ENCODE data around the gene S100A1.

DNA sequence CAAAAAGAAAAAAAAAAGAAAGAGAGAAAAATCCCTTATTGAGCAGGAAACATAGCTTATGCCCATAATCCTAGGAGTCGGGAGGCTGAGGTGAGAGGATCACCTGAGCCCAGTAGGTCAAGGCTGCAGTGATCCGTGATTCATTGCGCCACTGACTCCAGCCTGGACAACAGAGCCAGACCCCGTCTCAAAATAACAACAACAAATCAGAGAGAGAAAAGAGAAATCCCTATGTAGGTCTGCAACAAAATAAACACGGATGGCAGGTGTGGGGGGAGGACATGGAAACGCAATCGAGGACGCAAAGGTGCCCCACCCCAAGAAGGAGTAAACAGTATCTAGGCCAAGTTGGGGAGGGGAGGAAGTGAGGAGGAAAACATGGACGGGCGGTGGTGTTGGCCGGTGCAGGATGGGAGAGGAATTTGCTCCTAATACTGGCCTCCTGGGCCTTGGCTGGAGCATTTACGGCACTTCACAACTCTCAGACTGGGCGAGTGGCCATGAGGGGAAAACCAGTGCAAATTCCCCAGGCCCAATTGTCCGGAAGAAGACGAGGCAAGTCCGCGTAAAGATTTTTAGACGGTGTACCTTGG, 5.0 kb downstream of the S100A1 start:
- TF ChIP-seq, protein P1, sequence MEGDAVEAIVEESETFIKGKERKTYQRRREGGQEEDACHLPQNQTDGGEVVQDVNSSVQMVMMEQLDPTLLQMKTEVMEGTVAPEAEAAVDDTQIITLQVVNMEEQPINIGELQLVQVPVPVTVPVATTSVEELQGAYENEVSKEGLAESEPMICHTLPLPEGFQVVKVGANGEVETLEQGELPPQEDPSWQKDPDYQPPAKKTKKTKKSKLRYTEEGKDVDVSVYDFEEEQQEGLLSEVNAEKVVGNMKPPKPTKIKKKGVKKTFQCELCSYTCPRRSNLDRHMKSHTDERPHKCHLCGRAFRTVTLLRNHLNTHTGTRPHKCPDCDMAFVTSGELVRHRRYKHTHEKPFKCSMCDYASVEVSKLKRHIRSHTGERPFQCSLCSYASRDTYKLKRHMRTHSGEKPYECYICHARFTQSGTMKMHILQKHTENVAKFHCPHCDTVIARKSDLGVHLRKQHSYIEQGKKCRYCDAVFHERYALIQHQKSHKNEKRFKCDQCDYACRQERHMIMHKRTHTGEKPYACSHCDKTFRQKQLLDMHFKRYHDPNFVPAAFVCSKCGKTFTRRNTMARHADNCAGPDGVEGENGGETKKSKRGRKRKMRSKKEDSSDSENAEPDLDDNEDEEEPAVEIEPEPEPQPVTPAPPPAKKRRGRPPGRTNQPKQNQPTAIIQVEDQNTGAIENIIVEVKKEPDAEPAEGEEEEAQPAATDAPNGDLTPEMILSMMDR (conservative IDR thresholded peaks at IDR 0.05), result no peak
- TF ChIP-seq EZH2 (IDR thresholded peaks at IDR 0.05; ENCODE audit: low read depth), result no peak

All from PC-9 (cell line).